EH (cell line): ENCODE results near the gene LIPC.
"Not testable (repeated sequence)": the region's sequence is repeated elsewhere in the genome, so short reads cannot be mapped to it uniquely, and the experiment has no call there.

Experiments
- DNase-seq: peaks from one replicate; pipeline ENCODE4 v3.0.0-alpha.2; 2015; ENCODE audit warnings: low read depth

LIPC gene

DNA sequence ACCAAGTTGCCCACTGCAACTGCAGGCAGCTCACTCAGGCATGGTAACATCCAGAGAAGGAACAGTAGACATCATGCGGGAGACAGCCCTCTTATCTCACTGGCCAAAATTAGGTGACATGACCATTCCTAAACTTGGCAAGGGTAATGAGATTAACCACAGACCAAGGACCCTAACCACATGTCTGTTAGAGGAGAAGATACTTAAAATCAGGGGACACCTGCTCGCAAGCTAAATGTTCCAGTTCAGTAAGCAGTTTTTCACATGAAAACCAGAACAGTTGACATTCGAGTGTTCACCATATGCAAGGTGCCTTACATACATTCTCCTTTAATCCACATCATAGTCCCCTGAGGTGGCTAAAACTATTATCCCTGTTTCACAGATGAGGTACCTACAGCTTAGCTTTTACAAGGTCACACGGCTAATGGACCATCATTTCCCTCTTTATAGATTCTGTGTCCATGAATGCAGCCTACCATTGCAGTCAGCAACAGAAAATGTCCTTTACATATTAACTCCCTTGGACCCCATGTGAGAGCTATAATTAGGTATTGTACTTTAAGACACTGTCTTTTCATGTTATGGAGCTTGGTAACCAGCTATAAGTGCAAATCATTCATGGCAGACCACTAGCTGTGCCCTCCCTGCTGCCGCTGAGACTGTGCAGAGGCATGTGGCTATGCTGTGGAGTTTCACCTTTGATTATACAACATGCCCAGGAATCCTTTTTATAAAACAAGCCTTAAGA is 154.1 kb downstream of the LIPC start:
- DNase-seq = no peak

DNA sequence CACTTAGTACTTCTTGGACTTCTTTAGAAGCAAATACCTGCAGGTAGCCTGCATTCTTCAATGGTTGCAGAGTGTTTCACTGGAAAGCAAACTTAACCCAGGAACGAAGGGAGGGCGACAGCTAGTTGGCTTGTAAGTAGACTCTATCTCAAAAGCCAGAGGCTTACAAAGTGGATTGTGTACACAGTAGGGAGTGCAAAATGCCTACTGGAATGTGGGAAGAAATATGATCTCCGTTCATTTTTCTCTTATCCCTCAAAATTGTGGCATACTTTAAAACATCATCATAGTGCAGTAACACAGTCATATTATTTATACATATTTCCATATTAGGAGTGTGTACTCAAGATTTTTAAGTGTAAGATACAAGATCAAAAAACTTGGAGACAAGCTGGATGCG is 155.7 kb downstream of the LIPC start:
- no peak for DNase-seq

DNA sequence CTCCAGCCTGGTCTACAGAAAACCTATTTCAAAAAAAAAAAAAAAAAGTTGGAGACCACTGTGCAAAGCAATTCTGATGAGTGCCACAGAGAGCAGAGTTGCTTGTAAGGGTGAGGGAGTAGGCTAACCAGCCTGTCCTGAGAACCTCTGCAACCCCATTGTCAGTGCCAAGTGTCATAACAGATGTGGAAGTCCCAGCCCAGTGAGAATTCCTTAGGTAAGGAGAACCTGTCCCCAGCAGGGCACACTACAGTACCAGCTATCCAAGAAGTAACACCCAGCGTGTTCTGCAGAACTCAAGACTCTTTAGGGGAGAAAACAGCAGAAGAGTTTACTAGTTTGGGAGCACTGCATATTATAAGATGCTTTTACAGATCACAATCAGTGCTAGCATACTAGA is 156.3 kb downstream of the LIPC start:
- no peak for DNase-seq

DNA sequence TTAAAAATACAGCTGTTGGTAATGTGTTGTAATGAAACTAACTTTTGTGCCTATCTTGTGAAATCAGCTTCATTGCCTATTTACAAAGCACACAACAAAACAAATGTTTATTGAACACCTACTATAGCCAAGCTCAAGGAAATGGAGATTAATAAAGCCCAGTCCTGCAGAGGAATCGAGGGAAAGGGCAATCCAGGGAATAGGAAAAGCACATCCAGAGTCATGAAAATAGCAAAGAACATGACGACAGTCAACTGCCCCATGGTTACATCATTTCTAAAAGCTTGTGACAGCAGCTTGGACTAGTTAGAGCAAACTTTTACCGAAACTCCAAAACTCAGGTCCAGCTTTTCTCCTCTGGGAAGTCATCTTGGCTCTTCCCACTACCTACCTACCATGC is 157.3 kb downstream of the LIPC start:
- DNase-seq = no peak

DNA sequence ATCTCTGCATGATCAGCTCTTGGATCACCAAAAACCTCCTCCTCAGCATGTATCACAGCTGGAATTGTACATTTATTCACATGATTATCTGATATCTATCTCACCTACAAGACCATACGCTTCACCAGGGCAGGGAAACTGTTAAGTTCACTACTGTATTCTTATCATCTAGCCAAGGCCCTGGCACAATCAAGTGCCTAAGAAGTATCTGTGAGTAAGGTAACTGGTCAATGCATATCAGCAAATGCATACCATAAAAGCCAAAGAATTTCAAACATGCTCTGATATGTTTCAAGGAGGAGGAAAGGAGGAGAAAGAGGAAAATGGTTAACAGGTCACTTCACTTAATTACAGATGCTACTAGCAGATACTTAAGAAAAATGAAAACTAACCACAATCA is 158.4 kb downstream of the LIPC start:
- DNase-seq = no peak

DNA sequence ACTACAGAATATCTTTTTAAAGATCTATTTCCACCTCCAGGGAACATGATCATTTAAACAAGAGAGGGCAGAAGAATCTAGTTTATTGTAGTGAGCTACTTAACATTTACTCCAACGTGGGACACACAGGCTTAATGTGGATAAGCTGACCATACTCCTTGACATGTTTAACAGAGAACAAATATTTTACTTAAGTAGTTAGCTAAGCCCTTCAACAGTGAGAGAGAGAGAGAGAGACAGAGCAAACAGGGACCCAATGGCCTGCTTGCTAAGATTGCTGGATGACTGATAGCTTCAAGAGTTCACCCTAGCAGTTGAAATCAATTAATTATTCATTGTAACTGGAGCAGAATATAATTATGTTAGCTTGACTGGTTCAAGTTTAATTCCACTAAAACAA is 159.1 kb downstream of the LIPC start:
- DNase-seq = no peak

DNA sequence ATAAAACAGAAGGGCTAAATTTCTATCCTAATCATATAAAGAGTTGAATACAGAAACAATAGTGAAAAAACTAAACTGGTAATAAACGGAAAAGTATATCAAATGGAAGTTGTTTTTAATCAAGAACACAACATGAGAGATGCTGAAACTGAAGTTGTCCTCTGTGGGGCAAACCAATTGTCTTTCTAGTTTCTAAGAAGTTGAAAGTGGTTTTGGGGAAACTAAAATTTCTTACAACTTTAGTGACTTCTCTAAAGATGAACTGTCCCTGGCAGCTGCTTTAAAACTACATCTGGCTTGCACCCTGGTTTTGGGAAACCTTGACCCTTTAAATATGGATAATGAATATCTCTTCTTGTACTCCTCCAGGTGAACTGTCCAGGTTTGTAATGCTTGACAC is 162.1 kb downstream of the LIPC start:
- DNase-seq = no peak

DNA sequence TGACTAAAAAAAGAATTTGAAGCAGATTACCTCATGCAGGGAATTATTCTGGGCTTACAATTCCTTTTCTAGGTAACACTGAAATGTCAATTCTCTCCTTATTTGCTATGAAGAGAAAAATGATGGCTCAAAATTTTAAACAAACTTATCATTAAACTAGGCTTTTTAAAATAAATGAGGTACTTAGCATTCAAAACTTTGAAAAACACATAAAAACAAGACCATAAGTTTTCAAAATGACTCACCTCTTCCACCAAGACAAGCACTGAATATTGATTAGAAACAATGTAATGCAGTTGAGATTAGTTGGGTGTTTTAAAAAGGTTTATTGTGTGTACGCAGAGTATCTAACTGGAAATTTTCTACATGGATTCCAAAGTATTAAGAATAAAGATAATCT is 163.1 kb downstream of the LIPC start:
- no peak for DNase-seq

DNA sequence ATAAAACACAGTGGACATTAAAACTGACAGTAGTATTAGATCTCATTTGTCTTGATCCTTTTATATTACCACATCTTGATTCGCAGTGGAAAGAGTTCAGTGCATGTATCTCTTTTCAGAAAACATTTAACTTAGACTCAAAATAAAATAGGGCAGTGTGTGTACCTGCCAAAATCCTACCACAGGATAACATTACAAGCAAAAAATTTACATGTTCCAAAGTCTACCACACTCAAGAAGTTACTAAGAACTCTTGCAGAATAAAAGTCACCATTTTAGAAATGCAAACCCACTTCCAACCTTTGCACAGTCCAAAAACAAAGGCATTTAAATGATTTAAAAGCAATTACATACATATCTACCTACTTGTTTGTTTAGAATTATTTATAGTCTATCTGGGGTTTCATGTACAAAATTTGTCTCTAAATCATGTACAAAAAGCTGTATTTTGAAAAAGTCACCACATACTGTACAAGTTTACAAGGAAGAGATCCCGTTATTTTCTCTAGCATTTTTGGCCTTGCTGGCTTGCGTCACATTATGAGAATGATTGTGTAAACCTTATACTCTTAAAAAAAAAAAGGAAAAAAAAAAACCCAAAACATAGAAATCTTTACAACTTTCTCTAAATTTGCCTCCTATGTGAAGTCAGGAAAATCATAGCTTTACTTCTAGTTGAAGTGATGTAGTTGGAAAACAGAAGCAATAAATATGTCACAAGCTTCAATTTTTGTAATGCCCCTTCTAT is 163.9 kb downstream of the LIPC start:
- DNase-seq = no peak

DNA sequence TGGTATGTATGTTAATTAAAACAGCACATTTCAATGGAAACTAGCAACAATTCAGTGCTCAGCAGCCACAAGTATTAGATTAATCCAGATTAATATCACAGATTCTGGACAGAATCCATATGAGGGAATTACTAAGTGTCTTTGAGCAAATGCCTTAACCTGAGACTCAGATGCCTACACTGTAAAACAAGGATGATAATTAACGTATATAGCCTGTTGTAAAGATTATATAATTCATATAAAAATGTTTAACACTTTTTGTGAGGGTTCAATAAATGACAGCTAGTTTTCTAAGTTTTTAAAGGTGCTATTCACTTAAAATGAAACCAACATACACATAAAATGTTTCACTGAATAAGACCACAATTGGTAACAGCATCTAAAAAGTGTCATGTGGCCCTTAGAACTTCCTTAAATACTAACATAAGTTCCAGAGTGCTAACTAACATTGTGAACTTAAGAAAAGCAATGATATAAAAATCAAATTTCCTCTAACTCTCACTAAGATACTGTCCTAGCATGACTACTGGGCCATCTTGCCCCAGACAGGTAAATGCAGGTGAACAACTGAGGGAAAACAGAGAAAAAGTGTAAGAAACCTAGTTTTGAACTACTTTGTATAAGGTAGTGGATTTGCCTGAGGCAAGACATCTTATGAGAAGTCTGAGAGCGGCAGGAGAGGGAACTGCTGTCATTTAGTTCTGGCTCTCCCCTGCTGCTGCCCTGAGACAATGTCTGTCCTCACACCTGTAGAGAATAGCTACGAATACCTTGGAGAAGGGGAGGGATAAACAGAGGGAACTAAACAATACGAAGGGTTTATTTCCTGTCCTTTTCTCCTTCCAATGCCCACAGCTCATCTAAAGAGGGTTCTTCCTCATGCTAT is 166.4 kb downstream of the LIPC start:
- no peak for DNase-seq

DNA sequence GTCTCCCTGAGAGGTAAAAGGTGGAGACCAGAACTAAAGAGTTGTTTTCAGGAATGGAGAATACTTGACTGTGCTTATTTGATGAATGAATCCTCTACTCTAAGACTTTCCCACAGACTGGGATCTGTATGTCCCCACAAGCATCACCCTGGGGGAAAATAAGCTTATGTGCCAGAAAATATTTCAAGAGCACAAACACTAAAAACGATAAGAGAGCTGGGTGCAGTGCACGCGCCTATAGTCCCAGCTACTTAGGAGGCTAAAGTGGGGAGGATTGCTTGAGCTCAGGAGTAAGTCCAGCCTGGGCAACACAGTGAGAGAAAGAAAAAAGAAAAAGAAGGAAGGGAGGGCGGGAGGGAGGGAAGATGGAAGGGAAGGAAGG is 167.0 kb downstream of the LIPC start:
- no peak for DNase-seq

DNA sequence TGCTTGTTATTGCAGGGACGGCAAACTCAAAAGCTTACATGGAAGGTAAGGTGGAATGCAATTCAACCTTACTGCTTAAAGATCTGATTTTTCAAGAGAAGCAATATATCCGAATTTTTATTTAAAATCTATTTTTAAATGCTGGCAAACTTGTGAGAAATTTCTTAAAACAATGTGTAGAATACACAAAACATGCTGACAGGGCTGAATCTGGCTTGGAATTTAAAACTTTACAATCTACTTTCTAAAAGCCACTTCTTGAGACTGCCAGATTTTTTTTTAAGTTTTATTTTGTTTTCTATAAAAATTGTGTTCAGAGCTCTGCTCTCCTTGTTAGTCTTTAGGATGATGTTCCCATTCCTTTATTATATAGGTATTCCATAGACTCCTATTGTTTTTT is 171.0 kb downstream of the LIPC start:
- no peak for DNase-seq

DNA sequence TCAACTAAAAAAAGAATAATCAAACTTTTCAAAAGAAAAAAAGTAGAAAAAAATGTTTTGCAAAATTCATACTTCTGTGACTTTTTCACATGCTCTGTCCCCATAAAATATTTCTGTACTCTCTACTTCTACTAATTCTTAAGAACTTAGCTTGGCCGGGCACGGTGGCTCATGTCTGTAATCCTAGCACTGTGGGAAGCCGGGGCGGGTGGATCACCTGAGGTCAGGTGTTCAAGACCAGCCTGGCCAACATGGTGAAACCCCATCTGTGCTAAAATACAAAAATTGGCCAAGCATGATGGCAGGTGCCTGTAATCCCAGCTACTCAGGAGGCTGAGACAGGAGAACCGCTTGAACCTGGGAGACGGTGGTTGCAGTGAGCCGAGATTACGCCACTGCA is 172.1 kb downstream of the LIPC start:
- not testable (repeated sequence) for DNase-seq

DNA sequence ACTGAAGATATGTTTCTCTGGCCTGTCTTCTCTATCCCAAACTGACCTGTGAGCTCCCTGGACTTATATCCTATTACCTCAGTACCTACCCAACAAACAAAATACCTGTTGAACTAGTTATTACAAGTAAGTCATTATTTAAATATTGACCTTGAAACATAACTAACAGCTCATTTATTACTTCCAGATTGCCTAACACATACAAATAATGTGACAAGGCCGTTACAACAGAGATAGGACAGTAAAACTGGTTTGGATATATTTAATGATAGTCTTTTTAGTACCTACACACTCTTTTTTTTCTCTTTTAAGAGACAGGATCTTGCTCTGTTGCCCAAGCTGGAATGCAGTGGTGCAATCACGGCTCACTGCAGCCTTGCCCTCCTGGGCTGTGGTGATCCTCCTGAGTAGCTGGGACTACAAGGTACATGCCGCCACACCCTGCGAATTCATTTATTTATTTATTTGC is 172.7 kb downstream of the LIPC start:
- no peak for DNase-seq

DNA sequence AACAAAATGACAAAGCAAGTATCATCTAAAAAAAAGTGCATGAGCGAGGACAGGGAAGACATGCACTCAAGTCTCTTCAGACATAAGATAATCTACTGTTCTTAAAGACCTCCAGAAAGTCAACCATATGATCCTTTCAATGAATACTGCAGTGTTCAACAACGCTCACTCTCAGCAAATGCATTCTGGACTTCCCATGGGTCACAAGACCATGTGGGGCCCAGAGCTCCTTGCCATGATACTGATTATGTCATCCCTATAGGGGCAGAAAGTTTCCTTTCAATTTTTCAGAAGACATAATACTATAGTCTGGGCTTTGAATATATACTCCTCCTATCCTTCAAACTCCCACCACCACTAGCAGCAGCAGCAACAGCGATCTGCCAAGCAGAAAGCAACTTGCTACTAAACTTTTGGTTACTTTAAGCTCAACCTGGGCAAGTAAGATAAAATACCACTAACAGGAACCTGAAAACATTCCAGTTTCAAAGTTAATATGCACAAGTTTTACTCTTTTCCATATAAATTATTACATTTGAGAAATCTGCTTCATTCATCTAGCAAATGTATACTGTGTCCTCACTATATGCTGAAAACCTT is 174.2 kb downstream of the LIPC start:
- no peak for DNase-seq

DNA sequence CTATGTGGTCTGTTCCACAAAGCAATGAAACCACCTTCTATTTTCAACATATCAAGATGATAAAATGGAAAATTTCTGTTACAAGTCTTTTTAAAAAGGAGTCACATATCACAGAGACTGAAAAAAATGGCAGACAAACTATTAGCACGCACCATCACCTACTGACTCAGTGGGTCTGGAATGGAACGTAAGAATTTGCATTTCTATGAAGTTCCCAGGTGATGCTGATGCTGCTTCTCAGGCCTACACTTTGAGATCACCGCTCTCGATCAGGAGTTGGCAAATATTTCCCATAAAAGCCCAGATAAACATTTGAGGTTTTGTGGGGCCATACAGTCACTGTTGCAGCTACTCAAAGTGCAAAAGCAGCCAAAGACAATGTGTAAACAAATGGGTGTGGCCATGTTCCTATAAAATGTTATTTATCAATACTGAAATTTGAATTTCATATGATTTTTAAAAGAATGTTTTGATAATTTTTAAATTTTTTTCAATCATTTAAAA is 174.8 kb downstream of the LIPC start:
- DNase-seq = no peak

DNA sequence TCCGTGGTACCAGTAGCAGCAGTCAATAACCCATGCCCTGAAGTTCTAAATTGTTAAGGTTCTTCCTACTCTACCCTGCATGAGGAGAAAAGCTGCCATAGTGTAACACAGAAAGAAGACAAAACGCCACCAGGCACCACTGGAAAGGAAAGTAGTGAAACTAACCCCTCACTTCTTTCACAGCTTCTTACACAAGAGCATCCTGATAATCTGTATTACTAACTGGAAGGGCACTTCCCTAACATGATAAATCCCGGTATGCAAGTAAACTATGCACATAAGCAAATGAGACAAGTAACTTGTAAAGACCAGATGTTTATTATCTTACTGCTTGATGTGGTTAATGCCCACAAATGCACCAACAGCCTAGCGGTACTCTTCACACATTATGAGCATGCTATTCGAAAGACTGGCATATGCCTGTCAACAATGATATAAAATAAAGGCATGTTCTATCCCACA is 176.4 kb downstream of the LIPC start:
- DNase-seq = peak; percentile 84

DNA sequence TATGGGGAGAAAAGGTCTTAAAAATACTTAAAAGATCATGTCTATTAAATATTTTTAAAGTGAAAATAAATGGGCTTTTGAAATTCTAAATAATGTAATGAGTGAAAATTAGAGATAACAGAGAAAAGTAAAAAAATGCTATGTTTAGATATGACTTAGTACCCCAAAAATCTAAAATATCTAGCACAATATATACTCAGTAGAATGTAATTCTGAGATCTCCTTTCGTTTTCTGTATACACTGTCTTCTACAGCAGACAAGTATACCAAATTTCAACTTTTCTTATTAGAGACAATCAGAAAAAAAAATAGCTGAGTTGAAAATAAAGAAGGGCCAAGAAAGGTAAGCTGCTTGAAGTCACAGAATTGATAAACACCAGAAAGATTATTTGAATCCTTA is 176.9 kb downstream of the LIPC start:
- DNase-seq = peak; percentile 42

DNA sequence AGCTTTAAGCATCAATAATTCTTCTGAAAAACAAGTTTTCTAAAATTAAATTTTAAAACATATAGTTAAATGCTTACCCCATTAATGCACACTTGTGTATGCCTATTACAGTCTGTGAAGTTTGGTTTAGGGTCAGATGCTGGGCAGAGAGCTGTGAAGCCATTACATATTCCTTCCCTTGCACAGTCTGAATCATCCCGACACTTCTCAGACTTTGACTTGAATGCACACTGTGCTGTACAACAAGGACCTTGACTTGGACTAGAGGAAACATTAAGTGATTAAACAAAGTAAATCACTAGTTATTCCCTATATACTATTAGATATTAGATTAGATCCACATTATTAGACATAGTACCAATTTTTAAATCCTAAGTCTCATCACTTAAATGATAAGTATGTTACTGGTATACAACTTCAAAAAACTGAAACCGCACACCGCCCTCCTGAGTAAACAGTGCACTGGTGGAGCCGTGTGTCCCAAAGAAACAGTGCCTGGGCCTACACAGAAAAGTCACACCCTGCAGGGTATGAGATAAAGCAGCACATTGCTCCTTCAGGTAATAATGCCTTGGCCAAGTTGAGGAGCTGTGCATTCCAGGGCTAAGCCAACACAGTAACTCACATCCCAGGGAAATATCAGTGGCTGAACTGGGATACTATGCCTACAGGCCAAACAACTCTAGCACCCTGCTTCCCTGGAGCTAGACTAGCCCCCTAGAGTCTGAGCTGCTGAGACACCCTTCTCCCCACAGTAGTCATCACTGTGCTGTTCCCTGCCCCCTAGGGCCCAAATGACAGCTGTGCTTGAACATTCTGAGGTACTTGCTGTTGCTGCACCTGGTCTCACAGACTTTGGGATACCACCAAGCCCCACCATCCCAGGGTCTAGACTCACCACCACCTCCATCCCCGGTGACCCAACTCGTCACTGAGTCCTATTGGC is 180.2 kb downstream of the LIPC start:
- DNase-seq = no peak

DNA sequence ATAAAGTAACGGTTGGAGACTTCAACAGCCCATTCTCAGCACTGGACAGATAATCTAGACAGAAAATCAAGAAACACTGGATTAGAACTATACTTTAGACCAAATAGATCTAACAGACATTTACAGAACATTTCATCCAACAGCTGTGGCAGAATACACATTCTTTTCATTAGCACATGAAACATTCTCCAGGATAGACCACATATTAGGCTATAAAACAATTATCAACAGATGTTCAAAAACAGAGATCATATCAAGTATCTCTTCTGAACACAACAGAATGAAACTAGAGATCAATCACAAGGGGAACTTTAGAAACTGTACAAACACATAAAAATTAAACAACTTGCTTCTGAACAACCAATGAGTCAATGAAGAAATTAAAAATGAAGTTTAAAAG is 184.4 kb downstream of the LIPC start:
- no peak for DNase-seq
